NCI-H69 (cell line): Measurements from ENCODE around the gene RGS2.
A peak's percentile ranks its signal among the peaks of the same experiment; 100 is the strongest.

ENCODE experiments used
- DNase-seq: peaks from one replicate; lab custom pipeline; 2025; lab: John Stamatoyannopoulos, UW

RGS2 gene, protein sequence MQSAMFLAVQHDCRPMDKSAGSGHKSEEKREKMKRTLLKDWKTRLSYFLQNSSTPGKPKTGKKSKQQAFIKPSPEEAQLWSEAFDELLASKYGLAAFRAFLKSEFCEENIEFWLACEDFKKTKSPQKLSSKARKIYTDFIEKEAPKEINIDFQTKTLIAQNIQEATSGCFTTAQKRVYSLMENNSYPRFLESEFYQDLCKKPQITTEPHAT

GRCh38 chr1:192808518-192809306, at the start of gene RGS2:
RGS2 (plus strand) TSS chr1:192809039; CDS start chr1:192809072, 33 bp downstream.
- DNase-seq = peak; percentile 97

DNA sequence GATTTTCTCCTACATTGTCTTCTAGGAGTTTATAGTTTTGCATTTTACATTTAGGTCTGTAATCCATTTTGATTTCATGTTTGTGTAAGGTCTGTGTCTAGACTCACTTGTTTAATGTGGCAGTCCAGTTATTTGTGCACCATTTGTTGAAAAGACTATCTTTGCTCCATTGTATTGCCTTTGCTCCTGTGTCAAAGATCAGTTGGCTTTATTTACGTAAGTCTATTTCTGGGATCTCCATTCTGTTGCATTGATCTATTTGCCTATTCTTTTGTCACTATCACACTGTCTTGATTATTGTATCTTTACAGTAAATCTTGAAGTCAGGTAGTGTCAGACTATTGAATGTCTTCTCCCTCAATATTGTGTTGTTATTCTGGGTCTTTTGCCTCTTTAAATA, 49.7 kb upstream of the RGS2 start:
- no peak for DNase-seq

DNA sequence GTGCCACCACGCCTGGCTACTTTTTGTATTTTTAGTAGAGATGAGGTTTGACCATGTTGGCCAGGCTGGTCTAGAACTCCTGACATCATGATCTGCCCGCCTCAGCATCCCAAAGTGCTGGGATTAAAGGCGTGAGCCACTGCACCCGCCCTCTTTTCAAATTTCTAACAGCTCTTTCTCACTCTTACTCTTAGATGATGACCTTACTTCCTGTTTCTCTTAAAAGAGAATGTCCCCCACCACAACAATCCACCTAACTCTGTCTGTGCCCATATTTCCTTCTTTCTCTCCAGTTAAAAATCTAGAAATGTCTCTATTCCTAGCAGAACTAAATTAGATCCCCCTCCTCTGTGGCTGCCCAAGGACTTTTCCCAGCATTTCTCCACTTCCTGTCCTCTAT, 46.6 kb upstream of the RGS2 start:
- DNase-seq = no peak

GRCh38 chr1:192763243-192763642, 45.6 kb upstream of the RGS2 start:
- no peak for DNase-seq

- DNase-seq = no peak
Observed at GRCh38 chr1:192763756-192764155, 45.1 kb upstream of the RGS2 start.

DNA sequence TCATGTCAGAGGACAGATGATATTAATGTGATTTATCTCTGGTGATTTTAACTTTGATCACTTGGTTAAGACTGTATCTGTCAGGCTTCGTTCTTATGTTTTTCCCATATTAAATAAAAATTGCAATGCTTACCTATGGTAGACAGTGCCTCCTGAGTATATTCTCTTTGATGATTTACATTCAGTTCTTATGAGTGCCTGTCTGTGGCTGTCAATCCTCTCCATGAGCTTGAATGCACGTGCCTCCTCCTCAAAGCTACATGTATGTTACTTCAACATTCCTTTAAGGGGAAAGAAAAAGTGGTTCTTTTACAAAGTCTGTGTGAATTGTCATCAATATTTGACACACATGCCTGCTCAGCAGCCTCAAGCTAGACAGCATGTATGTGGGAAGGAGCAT, 44.2 kb upstream of the RGS2 start:
- DNase-seq = no peak

DNA sequence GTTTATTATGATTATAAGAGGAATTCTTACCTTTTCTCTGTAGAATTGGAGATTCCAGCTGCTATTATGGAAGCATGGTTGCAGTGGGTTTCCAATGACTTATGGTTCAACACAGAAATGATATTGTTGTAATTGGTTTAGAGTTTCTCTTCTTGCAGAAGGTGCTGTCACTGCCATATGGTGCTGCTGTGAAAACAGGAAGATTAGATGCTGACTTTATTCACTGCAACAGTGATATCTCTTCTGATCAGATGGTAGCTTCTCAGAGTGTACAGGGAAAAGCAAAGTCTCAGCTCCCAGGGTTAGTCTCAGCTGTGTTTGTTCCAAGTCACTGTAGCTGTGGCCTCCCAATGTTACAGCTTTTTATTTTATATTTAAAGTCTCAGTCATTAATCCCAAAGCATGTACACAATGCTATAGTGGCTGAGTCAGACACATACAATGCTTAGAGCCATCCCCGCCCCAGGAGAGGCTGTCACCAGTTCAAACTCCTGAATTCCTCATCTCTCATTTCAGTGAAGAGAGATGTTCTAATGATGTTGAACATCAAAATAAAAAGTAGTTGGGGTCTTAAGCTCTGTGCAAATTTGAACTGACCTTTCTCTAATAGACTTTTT, 42.7 kb upstream of the RGS2 start:
- no peak for DNase-seq

DNA sequence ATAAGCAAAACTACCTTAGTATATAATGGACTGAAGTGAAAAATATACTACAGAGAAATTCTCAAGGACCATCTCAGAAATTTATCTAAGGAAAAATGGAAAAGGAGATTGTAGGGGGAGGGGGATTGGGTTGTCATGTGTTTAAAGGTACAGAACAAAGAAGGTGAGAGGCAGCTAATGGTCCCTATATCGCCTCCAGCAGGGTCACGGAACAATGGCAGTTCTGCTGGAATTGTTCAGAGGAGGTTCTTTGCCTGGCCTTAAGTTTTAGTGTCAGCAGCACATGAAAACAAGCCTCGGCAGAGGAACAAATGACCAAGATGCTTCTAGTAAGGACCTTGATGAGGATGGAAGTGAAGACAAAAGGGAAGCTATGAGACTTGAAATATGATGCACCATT, 42.0 kb upstream of the RGS2 start:
- no peak for DNase-seq

GRCh38 chr1:192767798-192768197, 41.0 kb upstream of the RGS2 start:
- no peak for DNase-seq

DNA sequence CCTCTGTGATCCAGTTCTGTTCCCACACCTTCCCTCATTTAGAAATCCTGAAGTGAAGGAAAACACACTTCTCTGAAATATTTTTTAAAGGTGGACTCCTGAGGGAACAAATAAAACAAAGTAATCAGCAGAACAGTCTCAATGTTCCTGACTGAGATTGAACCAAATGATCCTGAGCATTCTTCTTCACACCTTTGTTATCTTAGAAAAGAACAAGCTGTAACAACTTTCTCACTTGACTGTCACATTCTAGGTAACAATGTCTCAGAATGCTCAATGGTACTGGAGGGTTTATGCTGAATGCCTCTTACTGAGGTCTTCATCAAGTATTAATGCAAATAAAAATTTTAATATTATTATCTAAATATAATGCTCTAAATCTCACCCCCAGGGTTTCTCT, 40.4 kb upstream of the RGS2 start:
- DNase-seq = no peak

- no peak for DNase-seq
Observed at GRCh38 chr1:192771341-192771740, 37.5 kb upstream of the RGS2 start.

GRCh38 chr1:192775631-192776030, 33.2 kb upstream of the RGS2 start:
- DNase-seq = no peak

DNA sequence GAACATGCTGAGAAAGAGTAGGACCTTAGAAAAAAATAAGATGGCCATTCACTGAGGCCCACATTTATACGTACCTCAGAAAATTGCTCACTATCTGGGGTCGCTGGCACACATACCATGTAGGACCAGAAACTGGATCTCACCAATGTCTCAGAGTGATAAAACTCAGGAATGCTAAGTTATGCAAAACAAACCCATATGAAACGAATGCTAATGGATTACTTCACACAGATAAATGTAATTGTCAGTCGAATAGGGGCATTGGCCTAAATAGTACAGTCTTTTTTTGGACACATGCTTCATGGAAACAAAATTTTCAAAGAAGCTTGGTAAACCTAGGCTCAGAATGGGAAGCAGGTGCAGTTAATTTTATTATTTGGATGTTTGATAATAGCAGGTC, 32.6 kb upstream of the RGS2 start:
- DNase-seq = no peak

- DNase-seq = no peak
Observed at GRCh38 chr1:192776998-192777397, 31.8 kb upstream of the RGS2 start.

- no peak for DNase-seq
Observed at GRCh38 chr1:192783791-192784190, 25.0 kb upstream of the RGS2 start.

DNA sequence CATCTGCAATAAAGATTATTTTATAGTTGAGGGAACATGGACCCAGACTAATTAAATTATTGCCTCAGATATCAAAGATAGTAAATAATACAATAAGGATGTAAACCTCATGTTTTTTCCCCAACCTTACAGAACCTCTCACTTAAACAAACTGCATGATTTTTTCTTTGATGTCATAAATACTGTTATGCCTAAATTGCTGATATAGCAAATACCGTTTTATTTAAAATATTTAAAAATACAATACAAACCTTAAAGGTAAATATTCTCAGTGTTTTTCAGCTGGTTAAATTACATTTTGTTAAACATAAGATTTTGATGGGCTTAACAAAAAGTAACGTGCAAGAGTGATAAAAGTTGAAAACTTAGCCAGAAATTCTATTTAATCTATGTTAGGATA, 24.4 kb upstream of the RGS2 start:
- no peak for DNase-seq

DNA sequence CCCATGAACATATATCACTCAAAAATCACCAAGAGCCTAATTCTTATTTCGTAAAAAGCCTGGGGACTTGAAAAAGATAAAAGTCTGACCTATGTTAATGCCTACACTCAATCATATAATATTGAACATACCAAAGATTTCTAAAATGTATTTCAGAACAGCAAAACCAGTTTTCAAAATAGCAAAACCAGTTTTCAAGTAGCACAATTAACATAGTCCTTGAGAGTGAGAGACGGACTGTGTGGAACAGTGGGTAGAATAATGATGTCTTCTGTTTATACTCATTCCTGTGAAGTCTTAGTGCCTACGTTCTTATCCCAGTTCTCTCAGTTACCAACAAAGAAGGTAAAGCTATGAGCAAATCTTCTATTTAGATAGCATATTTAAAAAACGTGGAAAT, 22.3 kb upstream of the RGS2 start:
- DNase-seq = no peak

DNA sequence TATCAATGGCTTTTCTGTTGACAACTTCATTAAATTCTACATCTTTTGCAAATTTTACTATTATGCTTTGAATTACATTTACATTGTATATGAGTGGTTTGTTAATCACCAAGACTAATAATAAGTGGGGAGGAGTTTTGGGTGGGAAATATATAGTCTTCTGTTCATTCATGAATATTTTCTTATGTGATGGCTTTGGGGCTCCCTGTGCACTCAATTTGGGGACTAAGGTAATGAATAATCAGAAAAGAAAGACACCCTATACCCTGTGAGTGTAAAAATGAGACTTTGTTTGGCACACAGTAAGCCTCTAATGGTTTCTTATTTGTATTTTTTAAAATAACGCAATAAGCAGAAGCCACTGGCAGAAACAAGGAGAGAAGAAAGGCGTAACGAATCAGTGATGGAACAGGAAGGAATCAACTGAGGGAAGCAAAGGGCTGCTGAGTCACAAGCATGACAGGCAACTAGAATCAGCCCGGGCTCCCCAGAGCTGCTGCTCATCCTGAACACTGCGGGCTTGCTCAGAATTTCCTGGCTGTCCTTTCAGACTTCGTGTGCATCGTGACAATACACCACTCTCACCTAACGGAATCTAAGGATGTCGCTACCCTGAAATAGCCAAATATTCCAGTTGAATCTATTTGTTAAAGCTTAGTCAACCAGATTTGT, 20.8 kb upstream of the RGS2 start:
- no peak for DNase-seq

DNA sequence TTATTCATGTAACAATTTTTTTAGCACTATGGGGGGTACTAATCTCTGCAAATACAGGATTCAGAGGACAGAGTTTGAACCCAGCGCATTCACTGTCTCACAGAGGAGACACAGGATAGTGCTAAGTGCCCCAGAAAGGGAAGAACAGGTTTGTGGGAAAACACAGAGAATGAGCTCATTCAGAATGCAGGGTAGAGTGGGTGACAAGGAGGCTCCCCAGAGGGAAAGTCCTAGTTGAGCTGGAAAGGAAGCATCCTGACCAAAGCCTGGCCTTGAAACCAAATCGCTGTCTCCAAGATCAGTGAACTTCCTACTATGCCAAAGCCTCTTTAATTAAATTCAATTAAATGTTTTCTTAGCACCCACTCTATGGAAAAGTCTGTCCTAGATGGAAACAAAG, 19.0 kb upstream of the RGS2 start:
- DNase-seq = no peak

DNA sequence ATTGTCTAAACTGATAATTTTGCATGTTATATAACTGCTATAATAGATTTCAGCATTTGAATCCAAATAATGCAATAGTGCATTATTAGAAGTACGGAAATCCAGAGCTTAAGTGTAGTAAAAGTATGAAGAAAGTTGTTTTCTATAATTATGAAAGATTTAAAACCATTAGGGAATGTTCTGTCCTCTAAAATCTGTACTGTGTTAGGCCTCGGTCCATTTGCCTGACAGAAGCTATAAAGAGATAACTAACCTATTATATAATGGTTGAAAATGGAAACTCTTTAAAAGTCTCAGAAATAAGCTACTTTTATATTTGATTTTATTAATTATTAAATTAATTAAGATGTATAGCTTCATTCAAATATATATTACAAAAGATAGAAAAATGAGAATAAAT, 16.2 kb upstream of the RGS2 start:
- DNase-seq = no peak

GRCh38 chr1:192793983-192794767, 14.7 kb upstream of the RGS2 start:
- DNase-seq = no peak

DNA sequence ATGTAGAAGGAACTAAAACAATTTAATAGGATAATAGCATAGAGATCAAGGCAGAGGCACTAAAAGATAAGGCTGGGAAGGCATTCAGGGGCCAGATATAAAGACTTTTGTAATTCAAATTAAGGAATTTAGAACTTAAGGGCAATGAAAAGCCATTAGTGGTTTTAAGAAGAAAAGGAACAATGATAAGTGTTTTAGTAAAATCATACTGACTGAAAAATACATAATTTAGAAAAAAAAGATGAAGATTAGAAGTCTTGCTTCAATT, 14.1 kb upstream of the RGS2 start:
- no peak for DNase-seq
